Measurements from ENCODE around the gene CCDC200.
"Not testable (repeated sequence)": the region's sequence is repeated elsewhere in the genome, so short reads cannot be mapped to it uniquely, and the experiment has no call there.

The CCDC200 gene

GRCh38 chr17:43228020-43228782, at the start of gene CCDC200:
TSS of gene CCDC200 (minus strand) at chr17:43228623. CDS start at chr17:43228554, 69 bp downstream.
- DNase-seq: not testable (repeated sequence)

- not testable (repeated sequence) for DNase-seq
Observed at GRCh38 chr17:43272914-43273313, 44.5 kb upstream of the CCDC200 start.

- not testable (repeated sequence) for DNase-seq
Observed at GRCh38 chr17:43272483-43272882, 44.1 kb upstream of the CCDC200 start.

- DNase-seq: not testable (repeated sequence)
Observed at GRCh38 chr17:43270552-43271504, 42.4 kb upstream of the CCDC200 start.

DNA sequence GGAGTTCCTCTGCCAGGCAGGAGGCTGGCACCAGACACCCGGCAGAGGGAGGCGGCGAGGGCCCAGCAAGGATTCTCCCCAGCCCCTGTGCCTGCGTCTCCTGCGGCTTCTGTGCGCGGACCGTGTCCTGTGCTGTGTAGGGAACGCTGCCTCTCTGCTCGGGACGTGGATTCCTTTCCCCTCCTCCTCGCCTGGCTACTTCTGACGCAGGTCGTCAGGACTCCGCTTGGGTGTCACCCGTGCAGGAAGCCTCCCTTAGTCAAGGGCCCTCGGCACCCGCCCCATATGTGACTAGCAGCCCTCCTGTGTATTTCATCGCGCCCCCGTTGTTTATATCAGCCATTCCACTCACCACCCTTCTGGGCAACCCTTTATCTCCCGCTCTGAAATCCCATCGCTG, 18.0 kb upstream of the CCDC200 start:
- not testable (repeated sequence) for DNase-seq

DNA sequence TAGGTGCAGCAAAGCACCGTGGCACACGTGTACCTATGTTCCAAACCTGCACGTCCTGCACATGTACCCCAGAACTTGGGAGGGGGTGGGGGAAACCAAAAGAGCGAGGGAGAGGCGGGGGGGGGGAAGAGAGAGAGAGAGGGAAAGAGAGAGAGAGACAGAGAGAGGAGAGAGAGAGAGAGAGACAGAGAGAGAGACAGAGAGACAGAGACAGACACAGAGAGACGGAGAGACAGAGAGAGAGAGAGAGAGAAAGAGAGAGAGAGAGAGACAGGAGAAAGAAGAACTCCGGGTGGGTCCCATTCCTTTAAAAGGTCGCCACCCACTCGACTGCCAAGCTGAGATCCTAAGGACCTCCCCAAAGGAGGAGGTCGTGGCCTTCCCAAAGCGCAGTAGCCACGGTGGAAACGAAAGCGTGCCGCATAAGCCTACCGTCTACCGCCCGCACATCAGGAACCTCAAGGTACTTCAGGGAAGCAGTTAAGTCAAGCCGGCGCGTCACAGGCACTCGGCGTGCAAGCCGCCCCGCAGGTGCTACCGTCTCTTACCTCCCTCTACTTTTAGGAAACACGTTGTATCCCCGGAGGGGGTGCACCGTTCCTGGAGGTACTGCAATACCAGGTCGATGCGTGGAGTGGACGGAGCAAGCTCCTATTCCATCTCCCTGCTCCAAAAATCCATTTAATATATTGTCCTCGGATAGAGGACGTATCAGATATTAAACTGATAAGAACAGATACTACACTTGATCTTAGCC, 12.4 kb upstream of the CCDC200 start:
- not testable (repeated sequence) for DNase-seq

DNA sequence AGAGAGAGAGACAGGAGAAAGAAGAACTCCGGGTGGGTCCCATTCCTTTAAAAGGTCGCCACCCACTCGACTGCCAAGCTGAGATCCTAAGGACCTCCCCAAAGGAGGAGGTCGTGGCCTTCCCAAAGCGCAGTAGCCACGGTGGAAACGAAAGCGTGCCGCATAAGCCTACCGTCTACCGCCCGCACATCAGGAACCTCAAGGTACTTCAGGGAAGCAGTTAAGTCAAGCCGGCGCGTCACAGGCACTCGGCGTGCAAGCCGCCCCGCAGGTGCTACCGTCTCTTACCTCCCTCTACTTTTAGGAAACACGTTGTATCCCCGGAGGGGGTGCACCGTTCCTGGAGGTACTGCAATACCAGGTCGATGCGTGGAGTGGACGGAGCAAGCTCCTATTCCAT, 11.2 kb upstream of the CCDC200 start:
- DNase-seq: not testable (repeated sequence)

DNA sequence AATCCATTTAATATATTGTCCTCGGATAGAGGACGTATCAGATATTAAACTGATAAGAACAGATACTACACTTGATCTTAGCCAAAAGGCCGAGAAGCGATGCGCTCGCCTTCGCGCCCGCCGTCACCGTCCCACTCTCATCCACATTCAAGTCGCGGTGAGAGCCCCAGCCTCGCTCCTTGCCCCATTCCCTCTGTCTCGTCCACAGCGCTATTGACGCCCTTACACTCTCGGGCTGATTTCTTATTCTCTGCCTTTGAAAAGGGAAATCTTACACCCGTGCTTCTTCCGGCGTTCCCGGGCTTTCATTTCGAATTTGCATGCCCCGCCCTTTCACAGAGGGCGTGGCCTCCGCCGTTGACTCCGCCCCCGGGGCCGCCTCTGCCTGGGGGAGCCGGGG, 5.5 kb upstream of the CCDC200 start, which contains the start of gene RNU2-1:
Gene RNU2-1, minus strand, starts transcription at position 101 of the 400 bp plus-strand sequence.
- not testable (repeated sequence) for DNase-seq

GRCh38 chr17:43233263-43233662, 4.8 kb upstream of the CCDC200 start:
- DNase-seq: not testable (repeated sequence)

DNA sequence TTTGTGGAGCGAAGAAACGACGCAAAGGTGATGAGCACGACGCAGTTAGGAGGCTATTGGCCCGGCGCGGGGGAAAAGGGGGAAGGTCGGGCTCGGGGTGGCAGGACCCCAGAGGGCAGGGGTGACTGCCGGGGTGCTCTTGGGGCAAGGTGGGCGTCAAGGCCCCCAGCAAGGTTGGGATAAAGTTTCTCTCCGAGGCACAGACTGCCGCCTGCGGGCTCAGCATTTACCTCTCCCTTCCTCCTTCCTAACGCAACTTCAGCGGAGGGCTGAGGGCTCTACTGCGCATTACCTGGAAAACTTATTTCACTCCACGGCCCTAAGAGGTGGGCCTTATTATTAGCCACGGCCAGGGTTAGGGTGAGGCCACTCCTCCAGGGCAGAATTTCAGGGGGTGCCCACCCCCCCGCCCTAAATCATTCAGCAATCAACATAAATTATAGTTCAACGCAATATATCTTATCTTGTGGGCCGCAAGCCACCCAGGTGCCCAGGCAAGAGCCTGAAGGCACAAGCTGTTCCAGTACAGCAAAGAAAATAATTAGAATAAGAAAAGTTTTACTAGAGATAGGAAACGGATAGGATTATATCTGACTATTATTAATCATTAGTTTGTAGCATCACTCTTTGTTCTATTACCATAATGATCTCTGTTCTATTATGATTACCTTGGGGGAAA, 3.7 kb upstream of the CCDC200 start:
- not testable (repeated sequence) for DNase-seq

DNA sequence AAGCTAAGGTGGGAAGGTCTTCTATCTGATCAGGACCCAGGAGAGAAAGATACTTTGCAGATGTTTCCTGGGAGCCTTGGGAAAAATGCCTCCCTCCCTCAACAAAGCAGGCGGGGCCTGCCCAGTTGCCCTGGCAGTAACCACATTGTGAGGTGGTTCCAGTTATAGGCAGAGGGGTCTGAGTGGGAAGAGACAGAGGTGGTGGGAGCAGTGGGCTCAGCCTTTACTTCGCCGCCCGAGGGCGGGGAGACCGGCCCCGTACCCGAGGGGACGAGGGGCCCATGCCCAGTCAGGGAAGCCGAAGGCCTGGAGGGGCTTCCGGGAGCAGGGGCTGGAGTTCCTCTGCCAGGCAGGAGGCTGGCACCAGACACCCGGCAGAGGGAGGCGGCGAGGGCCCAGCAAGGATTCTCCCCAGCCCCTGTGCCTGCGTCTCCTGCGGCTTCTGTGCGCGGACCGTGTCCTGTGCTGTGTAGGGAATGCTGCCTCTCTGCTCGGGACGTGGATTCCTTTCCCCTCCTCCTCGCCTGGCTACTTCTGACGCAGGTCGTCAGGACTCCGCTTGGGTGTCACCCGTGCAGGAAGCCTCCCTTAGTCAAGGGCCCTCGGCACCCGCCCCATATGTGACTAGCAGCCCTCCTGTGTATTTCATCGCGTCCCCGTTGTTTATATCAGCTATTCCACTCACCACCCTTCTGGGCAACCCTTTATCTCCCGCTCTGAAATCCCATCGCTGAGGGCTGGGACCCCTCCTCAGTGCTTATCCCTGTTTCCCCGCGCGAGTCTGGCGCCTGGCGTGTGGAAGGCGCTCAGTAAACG, 3.0 kb upstream of the CCDC200 start:
- DNase-seq: not testable (repeated sequence)

- no peak for DNase-seq
Observed at GRCh38 chr17:43226393-43226792, 2.0 kb downstream of the CCDC200 start.

GRCh38 chr17:43224146-43224705, 4.2 kb downstream of the CCDC200 start:
- no peak for DNase-seq

DNA sequence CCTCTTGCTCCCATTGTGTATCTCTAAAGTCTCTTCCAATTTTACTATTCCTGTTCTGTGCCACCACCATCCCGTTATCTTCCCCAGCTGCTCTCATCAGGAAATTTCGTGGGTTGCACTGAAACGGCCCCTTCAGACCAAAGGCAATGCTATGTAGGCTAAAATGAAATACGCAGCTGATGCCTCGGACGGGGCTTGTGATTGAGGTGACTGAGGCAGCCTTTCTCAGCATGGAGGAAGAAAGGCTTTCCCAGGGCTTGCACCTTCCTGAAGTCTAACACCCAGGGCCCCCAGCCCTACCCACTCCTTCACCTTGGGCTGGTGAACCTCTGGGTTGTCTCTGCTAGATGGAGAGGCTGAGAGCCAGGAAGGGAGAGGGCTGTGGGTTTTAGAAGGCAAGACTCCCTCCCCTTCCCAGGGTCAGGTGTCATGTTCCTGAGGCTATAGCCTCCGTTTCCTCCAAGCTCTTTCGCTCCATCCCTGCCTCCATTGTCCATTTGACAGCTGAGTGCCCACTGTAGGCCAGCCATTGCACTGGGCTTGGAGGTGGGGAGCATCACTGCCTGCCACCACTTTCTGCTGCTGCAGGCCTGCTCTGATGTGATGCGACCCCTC, 7.8 kb downstream of the CCDC200 start:
- DNase-seq: no peak

- DNase-seq: no peak
Observed at GRCh38 chr17:43219746-43220380, 8.6 kb downstream of the CCDC200 start.

- DNase-seq: no peak
Observed at GRCh38 chr17:43219001-43219400, 9.4 kb downstream of the CCDC200 start.

- DNase-seq: no peak
Observed at GRCh38 chr17:43217614-43218087, 10.8 kb downstream of the CCDC200 start.

DNA sequence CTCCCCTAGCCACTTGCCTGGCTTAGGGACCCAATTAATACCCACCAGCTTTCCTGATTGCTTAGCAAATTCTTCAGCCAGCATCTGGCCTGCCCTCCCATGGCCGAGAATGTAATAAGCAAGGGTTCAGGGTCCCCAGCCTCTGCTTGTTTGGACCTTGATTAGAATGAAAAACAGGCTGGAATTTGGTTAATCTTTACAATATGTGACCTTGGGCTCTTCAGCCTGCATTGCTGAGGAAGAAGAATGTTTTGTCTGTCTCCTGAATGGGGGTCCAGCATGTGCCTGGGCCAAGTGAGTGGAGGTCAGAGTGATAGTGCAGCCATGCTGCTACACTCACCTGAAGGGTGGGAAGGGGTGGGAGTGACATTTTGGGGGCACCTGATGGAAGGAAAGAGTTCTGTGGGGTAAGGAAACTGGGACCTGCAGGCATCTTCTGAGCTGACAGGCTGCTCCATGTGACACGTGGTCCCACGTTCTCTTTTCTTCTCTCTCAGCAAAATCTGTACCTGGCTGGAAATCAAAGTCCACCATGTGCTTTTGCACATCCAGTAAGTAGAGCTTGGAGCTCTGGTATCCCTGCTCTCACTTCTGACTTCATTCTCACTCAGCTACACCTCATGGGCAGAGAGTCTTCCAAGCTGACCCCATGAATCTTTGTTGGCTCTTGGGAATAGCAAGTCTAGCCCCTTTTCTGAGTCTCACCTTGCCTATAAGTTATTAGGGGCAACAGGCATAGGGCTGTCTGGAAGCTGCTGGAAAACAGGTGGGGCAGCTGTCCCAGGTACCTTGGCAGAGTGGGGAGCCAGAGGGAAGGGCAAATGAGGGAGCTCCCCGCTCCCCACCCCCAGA, 11.4 kb downstream of the CCDC200 start:
- no peak for DNase-seq

GRCh38 chr17:43216369-43216761, 12.1 kb downstream of the CCDC200 start:
- no peak for DNase-seq

Data from NCI-H82 (cell line).